Psoas muscle (tissue), 8 donors: ENCODE results near the gene SSU72. TPM values are rescaled to one million over a fixed set of nuclear protein-coding genes. Genes with fewer than 3 reads are reported as not detected.

ENCODE experiments used
- ATAC-seq, 4 donors: fragments of 200-7000 bp; cut with Tn5 transposase; one replicate each; pipeline ENCODE4 v1.9.1; 2020; ENCODE audit warnings: moderate library complexity in 3 of 4, mild to moderate bottlenecking in 2 of 4
- DNase-seq, 2 donors: peaks; one replicate each; pipeline ENCODE4 v3.0.0-alpha.2; 2020
- H3K27ac ChIP-seq: fragments of 200-600 bp; one replicate; pipeline ENCODE4 v1.8.0; 2022
- H3K27me3 ChIP-seq, 3 donors: fragments of 200-600 bp in 1 of 3; one replicate each; pipeline versions ENCODE4 v1.6.1 to v1.8.0; 2013 to 2022; ENCODE audit warnings: low read length in 2 of 3, mild to moderate bottlenecking in 2 of 3, moderate library complexity in 1 of 3; ENCODE audit not compliant: insufficient read depth in 3 of 3
- H3K36me3 ChIP-seq, 2 donors: fragments of 200-600 bp in 1 of 2; one replicate each; pipeline versions ENCODE4 v1.6.1 to v1.8.0; 2013 to 2022; ENCODE audit warnings: low read depth in 1 of 2, mild to moderate bottlenecking in 1 of 2, moderate library complexity in 1 of 2; ENCODE audit not compliant: insufficient read depth in 1 of 2
- H3K4me1 ChIP-seq: fragments of 200-600 bp; one replicate; pipeline ENCODE4 v1.8.0; 2022
- H3K4me3 ChIP-seq: fragments of 200-600 bp; one replicate; pipeline ENCODE4 v1.8.0; 2022; ENCODE audit warnings: mild to moderate bottlenecking
- H3K9me3 ChIP-seq: fragments of 200-600 bp; one replicate; pipeline ENCODE4 v1.8.0; 2022
- WGBS, 3 donors: extraction: QIAGEN DNeasy Blood & Tissue Kit; methylation state at CpG; one replicate each; pipeline versions ENCODE4 v1.1.6 to v1.1.7; 2013; 5-methylcytosine and 5-hydroxymethylcytosine counted together
- intact Hi-C, 2 donors: fragments of 100-400 bp; cut with DNase I; formaldehyde crosslinking; loops; one replicate each; pipeline versions ENCODE4 v1.11.0 to v1.14.2; 2022
- long read RNA-seq, 2 donors: library from polyadenylated mRNA; unstranded; transcript quantifications; one replicate each; pipeline ENCODE4 v2.0.0, GENCODE V29; 2021
- polyA plus RNA-seq, 3 donors: library from polyadenylated mRNA; stranded (reverse); fragments of 200-250 nt; gene quantifications; one replicate each; pipeline ENCODE4 v1.2.3, GENCODE V29; 2013
- total RNA-seq, 4 donors: library from RNA; stranded (reverse); fragmentation: NEBNext Ultra II Directional in 2 of 4; extraction: Animal tissue kit (Norgen Biotek cat#: 25700) in 2 of 4; gene quantifications; one replicate each; pipeline versions ENCODE4 v1.2.1 to v1.2.4, GENCODE V29; 2021 to 2023
- TF ChIP-seq, protein P1 (sequence below): fragments of 200-600 bp; IDR thresholded peaks from one replicate; pipeline ENCODE4 v1.8.0; 2022; ENCODE audit warnings: antibody characterized with exemption
- donor health status: healthy with polysubstance abuse.
- donor health status: DM: no; HTN: no; CAD: no; lungs with moderate emphysema.
- donor health status: Bipolar disorder and iron deficiency.
- donor health status: healthy.
- donor health status: DM: yes; HTN: yes; CAD: no.
- donor health status: DM: no; HTN: no; CAD: no.
- donor health status: DM: no; HTN: no; CAD: no.
- donor health status: DM: yes; HTN: yes; CAD: no.

SSU72 gene
- 100 to 1,000 TPM; 130 to 185 (median 167) TPM for total RNA-seq
- 100 to 1,000 TPM; 137 to 207 (median 192) TPM for polyA plus RNA-seq
- long read RNA-seq, donor 1, full-length matches to known transcripts = 162 of 180 reads
- long read RNA-seq, donor 1, partial matches to known transcripts = 13 of 180 reads
- long read RNA-seq, donor 1, other reads (novel, unspliced or antisense) = 5 of 180 reads
- long read RNA-seq, donor 2, full-length matches to known transcripts = 242 of 260 reads
- long read RNA-seq, donor 2, partial matches to known transcripts = 11 of 260 reads
- long read RNA-seq, donor 2, other reads (novel, unspliced or antisense) = 7 of 260 reads

DNA sequence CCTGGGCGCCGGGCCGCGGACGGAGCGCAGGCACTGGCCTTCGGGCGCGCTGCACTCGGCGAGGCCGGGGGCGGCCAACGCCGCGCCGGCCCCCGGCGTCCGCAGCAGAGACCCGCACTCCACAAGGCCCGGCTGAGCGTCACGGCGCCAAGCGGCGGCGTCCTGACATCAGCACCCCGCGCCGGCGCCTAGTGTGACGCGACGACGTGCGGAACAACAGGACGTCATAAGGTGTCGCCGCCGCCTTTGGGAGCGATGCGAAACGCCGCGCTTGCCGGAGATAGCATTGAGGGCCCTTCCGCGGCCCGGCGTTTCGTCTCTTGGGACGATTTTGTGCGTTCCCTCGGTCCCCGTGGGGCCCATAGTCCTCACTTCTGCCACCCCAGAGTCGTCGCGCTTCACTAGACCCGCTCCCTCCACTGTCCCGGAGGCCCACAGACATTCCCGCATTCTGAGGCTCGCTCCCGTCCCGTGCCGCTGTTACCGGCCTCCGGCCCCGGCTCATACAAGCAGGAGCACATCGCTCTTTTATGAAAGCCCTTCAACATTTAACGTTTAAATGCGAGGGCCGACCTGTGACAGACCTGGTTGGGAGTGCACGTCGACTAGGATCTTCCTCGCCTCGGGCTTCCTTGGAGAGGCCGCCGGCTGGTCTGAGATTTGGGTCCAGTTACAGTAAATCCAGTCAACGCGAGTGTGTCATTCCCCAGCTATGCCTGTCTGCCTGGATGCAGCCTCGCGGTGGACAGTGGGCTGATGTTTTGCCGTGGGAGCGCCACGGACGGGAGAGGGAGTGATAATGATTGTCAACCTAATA, at the start of gene SSU72:
SSU72 (minus strand) TSS at position 143 of the 817 bp plus-strand sequence. CDS start 306 bp downstream, outside the sequence.
- ATAC-seq (peak; percentile 92 to 95 (median 94)), DNase-seq (peak; percentile 94 to 97)
- Histone ChIP-seq H3K4me3 (peak within 1 kb of the TSS; percentile 98), H3K27ac (peak within 1 kb of the TSS; percentile 100), H3K27me3 (no peaks in the 10 kb centered on the region), H3K36me3 (peaks cover 0 to 18% of the 10 kb centered on the region in 2 donors), H3K9me3 (no peaks in the 10 kb centered on the region), H3K4me1 (peaks cover 17% of the 10 kb centered on the region)
- TF ChIP-seq, protein P1, sequence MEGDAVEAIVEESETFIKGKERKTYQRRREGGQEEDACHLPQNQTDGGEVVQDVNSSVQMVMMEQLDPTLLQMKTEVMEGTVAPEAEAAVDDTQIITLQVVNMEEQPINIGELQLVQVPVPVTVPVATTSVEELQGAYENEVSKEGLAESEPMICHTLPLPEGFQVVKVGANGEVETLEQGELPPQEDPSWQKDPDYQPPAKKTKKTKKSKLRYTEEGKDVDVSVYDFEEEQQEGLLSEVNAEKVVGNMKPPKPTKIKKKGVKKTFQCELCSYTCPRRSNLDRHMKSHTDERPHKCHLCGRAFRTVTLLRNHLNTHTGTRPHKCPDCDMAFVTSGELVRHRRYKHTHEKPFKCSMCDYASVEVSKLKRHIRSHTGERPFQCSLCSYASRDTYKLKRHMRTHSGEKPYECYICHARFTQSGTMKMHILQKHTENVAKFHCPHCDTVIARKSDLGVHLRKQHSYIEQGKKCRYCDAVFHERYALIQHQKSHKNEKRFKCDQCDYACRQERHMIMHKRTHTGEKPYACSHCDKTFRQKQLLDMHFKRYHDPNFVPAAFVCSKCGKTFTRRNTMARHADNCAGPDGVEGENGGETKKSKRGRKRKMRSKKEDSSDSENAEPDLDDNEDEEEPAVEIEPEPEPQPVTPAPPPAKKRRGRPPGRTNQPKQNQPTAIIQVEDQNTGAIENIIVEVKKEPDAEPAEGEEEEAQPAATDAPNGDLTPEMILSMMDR = no peak
- intact Hi-C loops = loop anchor here (5.0 kb wide), 1 partner anchor 37 kb away; no protein-coding TSS in a partner anchor
- 0% methylated on average over 57 to 87 of the region's 87 CpGs for WGBS, 3 donors

DNA sequence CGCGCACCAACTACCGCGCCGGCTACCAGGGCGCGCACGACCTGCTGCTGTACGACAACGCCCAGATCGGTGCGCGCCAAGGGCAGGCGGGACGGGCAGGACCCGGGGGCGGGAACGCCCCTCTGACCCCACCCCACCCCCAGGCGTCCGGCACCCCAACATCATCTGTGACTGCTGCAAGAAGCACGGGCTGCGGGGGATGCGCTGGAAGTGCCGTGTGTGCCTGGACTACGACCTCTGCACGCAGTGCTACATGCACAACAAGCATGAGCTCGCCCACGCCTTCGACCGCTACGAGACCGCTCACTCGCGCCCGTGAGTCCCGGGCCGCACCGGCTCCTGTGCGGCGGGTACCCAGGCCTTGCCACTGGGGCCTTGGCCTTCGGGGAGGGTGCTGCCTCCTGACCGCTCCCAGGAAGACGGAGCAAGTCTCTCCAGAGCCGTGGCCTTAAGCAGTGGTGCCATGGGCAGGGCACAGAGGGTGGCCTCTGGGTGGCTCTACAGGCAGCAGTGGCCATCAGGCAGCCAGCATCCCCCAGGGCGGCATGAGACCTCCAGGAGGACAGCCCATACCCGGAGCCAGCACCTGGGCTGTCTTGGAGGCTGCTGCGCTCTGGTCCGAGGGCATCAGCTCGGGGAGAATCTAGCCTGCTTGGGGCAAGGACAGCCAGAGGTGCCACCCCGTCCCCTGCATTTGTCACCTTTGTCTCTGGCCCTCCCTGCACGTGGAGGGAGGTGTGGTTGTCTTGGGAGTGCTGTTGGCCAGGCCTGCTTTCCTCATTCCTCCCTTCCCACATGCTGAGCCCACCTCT, 49.2 kb upstream of the SSU72 start:
- Histone ChIP-seq H3K27me3 (no peaks in the 10 kb centered on the region), H3K4me1 (peaks cover 52% of the 10 kb centered on the region), H3K36me3 (peaks cover 0 to 44% of the 10 kb centered on the region in 2 donors), H3K27ac (no peak overlapping the region), H3K9me3 (no peaks in the 10 kb centered on the region), H3K4me3 (no peak overlapping the region)
- ATAC-seq = no peak
- 91 to 93% (median 92%) methylated on average over 39 to 51 of the region's 51 CpGs for WGBS, 3 donors
- peak; percentile 19 to 44 for DNase-seq
- TF ChIP-seq, protein P1 = no peak
- intact Hi-C loops = no loop called here

DNA sequence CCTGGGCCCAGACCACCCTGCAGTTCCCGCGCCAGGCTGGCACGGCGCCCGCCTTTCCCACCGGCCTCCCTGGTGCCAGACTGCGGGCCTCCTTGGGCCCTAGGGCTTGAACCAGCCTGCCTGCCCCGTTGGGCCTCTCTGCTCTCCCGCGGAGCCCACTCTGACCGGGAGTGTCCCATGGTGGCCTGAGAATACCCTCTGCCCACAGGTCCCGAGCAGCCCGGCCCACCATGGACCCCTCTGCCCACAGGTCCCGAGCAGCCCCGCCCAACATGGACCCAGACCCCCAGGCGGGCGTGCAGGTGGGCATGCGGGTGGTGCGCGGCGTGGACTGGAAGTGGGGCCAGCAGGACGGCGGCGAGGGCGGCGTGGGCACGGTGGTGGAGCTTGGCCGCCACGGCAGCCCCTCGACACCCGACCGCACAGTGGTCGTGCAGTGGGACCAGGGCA, 48.5 kb upstream of the SSU72 start:
- intact Hi-C loops = no loop called here
- TF ChIP-seq, protein P1 = no peak
- Histone ChIP-seq H3K4me1 (peaks cover 52% of the 10 kb centered on the region), H3K4me3 (no peak overlapping the region), H3K27me3 (no peaks in the 10 kb centered on the region), H3K36me3 (peaks cover 0 to 44% of the 10 kb centered on the region in 2 donors), H3K9me3 (no peaks in the 10 kb centered on the region), H3K27ac (peak overlapping the region; percentile 85)
- peak in 1 of 2 donors; percentile 54 for DNase-seq
- WGBS, 3 donors = 90 to 93% (median 92%) methylated on average over 32 to 33 of the region's 33 CpGs
- ATAC-seq = no peak

DNA sequence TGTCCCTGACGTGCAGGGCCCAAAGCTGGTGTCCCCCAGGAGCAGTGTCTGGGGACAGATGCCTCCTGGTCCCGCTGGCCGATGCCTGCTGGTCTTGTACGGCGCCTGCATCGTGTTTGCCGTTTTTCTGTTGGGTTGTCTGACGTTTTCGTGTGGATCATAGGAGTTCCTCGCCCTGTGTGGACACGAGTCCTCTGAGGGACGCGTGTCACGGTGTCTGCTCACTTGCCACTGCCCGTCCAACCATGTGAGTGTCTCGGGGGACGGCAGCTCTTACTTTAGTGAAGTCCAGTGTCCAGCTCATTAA, 48.1 kb upstream of the SSU72 start:
- TF ChIP-seq, protein P1 = no peak
- Histone ChIP-seq H3K4me3 (no peak overlapping the region), H3K4me1 (peaks cover 52% of the 10 kb centered on the region), H3K27me3 (no peaks in the 10 kb centered on the region), H3K9me3 (no peaks in the 10 kb centered on the region), H3K27ac (peak overlapping the region; percentile 85), H3K36me3 (peaks cover 0 to 44% of the 10 kb centered on the region in 2 donors)
- DNase-seq (no peak), ATAC-seq (no peak)
- WGBS, 3 donors = 59 to 78% (median 65%) methylated on average over 17 of the region's 17 CpGs
- intact Hi-C loops = no loop called here
